ENCODE results near the gene ANKRD34A.

Gene ANKRD34A

GRCh38 chr1:145988773-145989172 is 24.4 kb upstream of the ANKRD34A start:
- TF ChIP-seq CTCF (IDR thresholded peaks at IDR 0.05; ENCODE audit: insufficient read depth, low read depth, low read length, missing control alignments), result no peak
- DNase-seq (ENCODE audit: low read depth), result no peak
- H3K4me3 ChIP-seq (ENCODE audit: low read depth, low read length), result no peak overlapping the region

- DNase-seq (ENCODE audit: low read depth), result no peak
- TF ChIP-seq CTCF (IDR thresholded peaks at IDR 0.05; ENCODE audit: insufficient read depth, low read depth, low read length, missing control alignments), result no peak
- H3K4me3 ChIP-seq (ENCODE audit: low read depth, low read length), result no peak overlapping the region
Observed at GRCh38 chr1:145987926-145988325, 23.6 kb upstream of the ANKRD34A start.

GRCh38 chr1:145986551-145986950 is 22.2 kb upstream of the ANKRD34A start:
- no peak overlapping the region for H3K4me3 ChIP-seq (ENCODE audit: low read depth, low read length)
- no peak for TF ChIP-seq CTCF (IDR thresholded peaks at IDR 0.05; ENCODE audit: insufficient read depth, low read depth, low read length, missing control alignments)

GRCh38 chr1:145985502-145986439 is 21.4 kb upstream of the ANKRD34A start:
- TF ChIP-seq CTCF (IDR thresholded peaks at IDR 0.05; ENCODE audit: insufficient read depth, low read depth, low read length, missing control alignments), result no peak
- H3K4me3 ChIP-seq (ENCODE audit: low read depth, low read length), result no peak overlapping the region
- no peak for DNase-seq (ENCODE audit: low read depth)

More at GRCh38 chr1:145986551-145986950, 22.2 kb upstream of the ANKRD34A start:
- DNase-seq (ENCODE audit: low read depth), result no peak

GRCh38 chr1:145985129-145985501 is 20.7 kb upstream of the ANKRD34A start:
- H3K4me3 ChIP-seq (ENCODE audit: low read depth, low read length), result no peak overlapping the region
- DNase-seq (ENCODE audit: low read depth), result no peak
- TF ChIP-seq CTCF (IDR thresholded peaks at IDR 0.05; ENCODE audit: insufficient read depth, low read depth, low read length, missing control alignments), result no peak

GRCh38 chr1:145983960-145984830 is 19.8 kb upstream of the ANKRD34A start:
- DNase-seq (ENCODE audit: low read depth), result no peak
- H3K4me3 ChIP-seq (ENCODE audit: low read depth, low read length), result no peak overlapping the region
- TF ChIP-seq CTCF (IDR thresholded peaks at IDR 0.05; ENCODE audit: insufficient read depth, low read depth, low read length, missing control alignments), result no peak

Measured in GM12865 (cell line).